Adrenal gland (tissue), 5 donors: Measurements from ENCODE around the gene GRIP1.

Source experiments
- CTCF ChIP-seq, 6 experiments: fragments of 450-650 bp in 4 of 6; fragments of 200-600 bp in 2 of 6; sonication (generic) in 1 of 6; IDR thresholded peaks; 1 replicate in 5 of 6; 2 replicates in 1 of 6; pipeline versions ENCODE4 v1.5.1 to v1.8.0; 2016 to 2021; ENCODE audit warnings: antibody characterized with exemption in 6 of 6, mild to moderate bottlenecking in 2 of 6, moderate library complexity in 1 of 6
- POLR2A ChIP-seq, 2 donors: fragments of 450-650 bp; IDR thresholded peaks; one replicate each; pipeline ENCODE4 v1.6.1; 2017; ENCODE audit warnings: antibody characterized with exemption in 2 of 2, mild to moderate bottlenecking in 2 of 2, moderate library complexity in 1 of 2
- donor health status: DM: no; HTN: no; CAD: no.

- TF ChIP-seq CTCF (IDR thresholded peaks at IDR 0.05), result peak in 4 of 6 experiments; percentile 23 to 58 (median 38)
- no peak for TF ChIP-seq POLR2A (IDR thresholded peaks at IDR 0.05)
Observed at GRCh38 chr12:66708704-66709456, 30.0 kb upstream of the GRIP1 start.
